ENCODE measurements around the gene CNTNAP2.

DNA sequence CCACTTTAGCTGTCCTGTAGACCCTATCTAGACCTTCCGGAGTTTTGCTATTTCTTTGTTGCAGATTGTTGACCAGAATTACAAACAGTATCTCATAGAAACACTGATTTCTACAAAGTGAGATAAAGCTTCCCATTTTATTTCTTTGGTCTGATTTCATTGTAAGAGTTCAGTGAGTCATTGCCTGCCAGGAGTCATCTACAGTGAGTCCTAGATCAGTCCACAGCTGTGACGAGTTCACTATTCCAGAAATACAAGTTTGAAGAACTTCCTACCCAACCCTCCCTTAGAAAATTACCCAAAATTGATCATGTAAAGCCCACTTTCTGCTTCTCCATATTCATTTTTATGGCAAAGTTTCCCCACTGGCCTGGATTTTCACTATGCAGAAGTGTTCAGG lies 905.5 kb downstream of the CNTNAP2 start:
- TF ChIP-seq CTCF (conservative IDR thresholded peaks at IDR 0.05; ENCODE audit: low read length) (no peak), EZH2phosphoT487 (IDR thresholded peaks at IDR 0.05; ENCODE audit: borderline replicate concordance, low read depth, low read length) (no peak)
